Astrocyte of the cerebellum (primary cell): ENCODE measurements around the gene PRRT3.
A peak's percentile ranks its signal among the peaks of the same experiment; 100 is the strongest.

Experiments used
- DNase-seq: peaks from one replicate; pipeline ENCODE4 v3.0.0-alpha.2; 2011; ENCODE audit warnings: low read depth
- H3K4me3 ChIP-seq: 2 replicates; pipeline ENCODE4 v1.5.1; 2011; ENCODE audit warnings: mild to moderate bottlenecking, low read depth, low read length, moderate library complexity
- in situ Hi-C: cut with HindIII; loops from 2 replicates; pipeline ENCODE4 v1.10.0; 2017; ENCODE audit warnings: low sequenced_read_pairs
- TF ChIP-seq, protein P1 (sequence below): IDR thresholded peaks from 2 replicates; pipeline ENCODE4 v1.5.1; 2012; ENCODE audit warnings: low read length, low read depth, moderate library complexity, mild to moderate bottlenecking; ENCODE audit errors: missing control alignments

The PRRT3 gene

GRCh38 chr3:9955611-9956352 lies 3.6 kb upstream of the PRRT3 start:
- no peak for DNase-seq
- TF ChIP-seq, protein P1, sequence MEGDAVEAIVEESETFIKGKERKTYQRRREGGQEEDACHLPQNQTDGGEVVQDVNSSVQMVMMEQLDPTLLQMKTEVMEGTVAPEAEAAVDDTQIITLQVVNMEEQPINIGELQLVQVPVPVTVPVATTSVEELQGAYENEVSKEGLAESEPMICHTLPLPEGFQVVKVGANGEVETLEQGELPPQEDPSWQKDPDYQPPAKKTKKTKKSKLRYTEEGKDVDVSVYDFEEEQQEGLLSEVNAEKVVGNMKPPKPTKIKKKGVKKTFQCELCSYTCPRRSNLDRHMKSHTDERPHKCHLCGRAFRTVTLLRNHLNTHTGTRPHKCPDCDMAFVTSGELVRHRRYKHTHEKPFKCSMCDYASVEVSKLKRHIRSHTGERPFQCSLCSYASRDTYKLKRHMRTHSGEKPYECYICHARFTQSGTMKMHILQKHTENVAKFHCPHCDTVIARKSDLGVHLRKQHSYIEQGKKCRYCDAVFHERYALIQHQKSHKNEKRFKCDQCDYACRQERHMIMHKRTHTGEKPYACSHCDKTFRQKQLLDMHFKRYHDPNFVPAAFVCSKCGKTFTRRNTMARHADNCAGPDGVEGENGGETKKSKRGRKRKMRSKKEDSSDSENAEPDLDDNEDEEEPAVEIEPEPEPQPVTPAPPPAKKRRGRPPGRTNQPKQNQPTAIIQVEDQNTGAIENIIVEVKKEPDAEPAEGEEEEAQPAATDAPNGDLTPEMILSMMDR = no peak
- H3K4me3 ChIP-seq = no peak overlapping the region
- in situ Hi-C loops = no loop called here

GRCh38 chr3:9955067-9955502 lies 2.9 kb upstream of the PRRT3 start:
- TF ChIP-seq, protein P1 = no peak
- H3K4me3 ChIP-seq = no peak overlapping the region
- no peak for DNase-seq
- in situ Hi-C loops = no loop called here

- in situ Hi-C loops = no loop called here
- TF ChIP-seq, protein P1 = no peak
- H3K4me3 ChIP-seq = peak overlapping the region; percentile 61
- no peak for DNase-seq
Measured at GRCh38 chr3:9951598-9951961, 628 bp downstream of the PRRT3 start.

GRCh38 chr3:9951126-9951525 lies 1.1 kb downstream of the PRRT3 start:
- H3K4me3 ChIP-seq = peak overlapping the region; percentile 61
- no peak for DNase-seq
- in situ Hi-C loops = no loop called here
- TF ChIP-seq, protein P1 = no peak

GRCh38 chr3:9949626-9950025 lies 2.6 kb downstream of the PRRT3 start:
- no peak overlapping the region for H3K4me3 ChIP-seq
- TF ChIP-seq, protein P1 = no peak
- DNase-seq = no peak
- in situ Hi-C loops = no loop called here

DNA sequence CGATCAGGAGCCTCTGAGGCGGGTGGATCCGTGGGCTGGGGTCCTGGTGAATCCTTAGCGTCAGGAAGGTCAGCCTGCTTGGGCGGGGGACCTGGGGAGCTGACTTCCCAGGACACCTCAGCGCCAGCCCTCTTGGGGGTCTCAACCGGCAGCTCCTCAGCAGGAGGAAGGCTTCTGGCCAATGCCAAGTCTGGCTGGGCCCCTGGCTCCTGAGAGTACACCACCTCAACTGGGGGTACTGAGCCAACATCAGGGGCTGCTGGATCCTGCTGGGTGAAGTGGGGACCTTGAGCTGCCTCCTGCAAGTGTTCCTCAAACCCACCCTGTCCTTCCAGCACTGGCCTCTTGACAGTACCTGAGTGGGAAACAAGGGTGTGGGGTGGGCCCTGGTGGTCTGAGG lies 3.1 kb downstream of the PRRT3 start:
- H3K4me3 ChIP-seq = no peak overlapping the region
- in situ Hi-C loops = no loop called here
- no peak for DNase-seq
- TF ChIP-seq, protein P1 = no peak
